NCI-H128 (cell line): ENCODE results near the gene WWOX.
A peak's percentile ranks its signal among the peaks of the same experiment; 100 is the strongest.

Experiments
- DNase-seq: peaks from one replicate; lab custom pipeline; 2025; ENCODE audit not compliant: unreplicated experiment; lab: John Stamatoyannopoulos, UW

The WWOX gene

GRCh38 chr16:78915811-78916345 is 816.4 kb downstream of the WWOX start:
- DNase-seq: no peak

- DNase-seq: no peak
These were observed 817.6 kb downstream of the WWOX start for GRCh38 chr16:78916928-78917545.

- no peak for DNase-seq
These were observed 819.4 kb downstream of the WWOX start for GRCh38 chr16:78918805-78919305.

- no peak for DNase-seq
These were observed 820.4 kb downstream of the WWOX start for GRCh38 chr16:78919852-78920251.

GRCh38 chr16:78920621-78921020 is 821.2 kb downstream of the WWOX start:
- no peak for DNase-seq

GRCh38 chr16:78925083-78925767 is 825.8 kb downstream of the WWOX start:
- DNase-seq: no peak

GRCh38 chr16:78926723-78927210 is 827.3 kb downstream of the WWOX start:
- peak; percentile 63 for DNase-seq

- DNase-seq: no peak
These were observed 828.3 kb downstream of the WWOX start for GRCh38 chr16:78927766-78928165.

GRCh38 chr16:78929841-78930240 is 830.4 kb downstream of the WWOX start:
- no peak for DNase-seq

DNA sequence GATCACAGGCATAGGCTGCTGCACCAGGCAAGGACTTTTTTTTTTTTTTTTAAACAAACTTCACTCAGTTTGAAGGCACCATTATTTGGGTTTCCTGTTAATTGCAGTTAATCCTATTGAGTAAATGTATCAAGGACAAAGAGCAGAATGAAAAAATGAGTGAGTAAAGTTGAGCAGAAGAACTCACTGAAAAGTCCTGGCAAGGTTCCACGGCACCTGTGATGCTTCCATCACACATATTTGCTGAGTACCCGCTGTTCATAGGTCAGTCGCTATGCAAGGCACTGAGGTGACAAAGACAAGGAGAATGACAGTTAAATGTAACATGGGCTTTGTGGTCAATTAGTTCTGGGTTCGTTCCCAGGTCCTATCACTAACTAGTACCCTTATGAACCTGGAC is 831.1 kb downstream of the WWOX start:
- no peak for DNase-seq

DNA sequence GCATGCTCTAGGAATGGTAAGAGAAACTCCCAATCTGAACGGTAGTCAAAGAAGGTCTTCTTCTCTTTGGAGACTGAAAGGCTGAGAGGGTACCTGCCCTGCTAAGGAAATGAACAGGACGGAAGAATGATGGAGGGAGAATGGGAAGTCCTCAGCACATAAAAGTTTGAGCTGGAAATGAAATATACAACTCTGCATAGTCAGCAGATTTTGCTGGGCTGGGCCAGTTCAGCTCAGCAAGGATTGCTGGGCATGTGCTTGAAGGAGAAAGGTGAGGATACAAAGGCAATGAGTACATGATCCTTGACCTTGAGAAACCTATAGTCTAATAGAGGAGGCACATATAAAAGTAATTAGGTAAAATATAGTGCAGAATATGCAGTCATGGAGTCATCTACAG is 831.8 kb downstream of the WWOX start:
- DNase-seq: no peak

GRCh38 chr16:78931678-78932077 is 832.2 kb downstream of the WWOX start:
- DNase-seq: no peak

GRCh38 chr16:78932355-78932943 is 833.0 kb downstream of the WWOX start:
- DNase-seq: no peak

- no peak for DNase-seq
These were observed 836.6 kb downstream of the WWOX start for GRCh38 chr16:78936060-78936459.

GRCh38 chr16:78939597-78939996 is 840.1 kb downstream of the WWOX start:
- no peak for DNase-seq

GRCh38 chr16:78942625-78943245 is 843.3 kb downstream of the WWOX start:
- no peak for DNase-seq

DNA sequence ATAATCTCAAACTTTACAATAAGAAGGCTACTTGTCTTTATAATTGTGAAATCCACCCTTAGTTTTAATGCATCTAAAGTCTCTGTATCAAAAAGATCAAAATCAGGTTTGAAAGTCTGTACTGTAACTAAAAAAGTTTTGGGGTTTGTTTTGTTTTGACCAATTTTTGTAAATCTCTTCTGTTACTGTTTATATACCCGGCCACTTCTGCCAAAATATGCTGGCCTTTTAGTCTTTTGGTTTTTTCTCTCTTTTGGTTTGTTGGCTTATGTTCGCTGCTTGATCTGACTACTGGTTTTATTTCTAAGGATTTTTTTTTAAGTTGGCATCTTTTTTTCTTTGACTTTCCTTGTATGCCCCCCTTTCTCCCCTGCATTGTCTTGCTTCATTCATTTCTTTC is 845.9 kb downstream of the WWOX start:
- DNase-seq: no peak

DNA sequence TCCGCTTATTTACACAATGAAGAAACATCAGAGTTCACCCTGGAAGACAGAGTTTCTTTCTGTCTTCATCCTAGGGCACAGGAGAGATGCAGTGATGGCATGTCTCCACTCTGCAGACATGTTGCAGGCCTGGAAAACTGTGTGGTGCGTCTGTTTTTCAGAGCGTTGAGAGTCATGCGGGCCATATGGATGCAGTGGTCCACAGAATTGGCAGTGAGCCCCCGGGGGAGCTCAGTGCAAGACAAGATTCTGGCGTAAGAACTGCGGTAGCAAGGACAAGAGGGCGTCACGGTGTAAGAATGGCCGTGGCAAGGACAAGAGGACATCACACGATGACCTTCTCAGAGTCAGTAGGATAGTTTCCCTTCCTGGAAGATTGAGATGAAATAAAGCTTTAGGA is 847.1 kb downstream of the WWOX start:
- no peak for DNase-seq

GRCh38 chr16:78950768-78951167 is 851.3 kb downstream of the WWOX start:
- DNase-seq: no peak

DNA sequence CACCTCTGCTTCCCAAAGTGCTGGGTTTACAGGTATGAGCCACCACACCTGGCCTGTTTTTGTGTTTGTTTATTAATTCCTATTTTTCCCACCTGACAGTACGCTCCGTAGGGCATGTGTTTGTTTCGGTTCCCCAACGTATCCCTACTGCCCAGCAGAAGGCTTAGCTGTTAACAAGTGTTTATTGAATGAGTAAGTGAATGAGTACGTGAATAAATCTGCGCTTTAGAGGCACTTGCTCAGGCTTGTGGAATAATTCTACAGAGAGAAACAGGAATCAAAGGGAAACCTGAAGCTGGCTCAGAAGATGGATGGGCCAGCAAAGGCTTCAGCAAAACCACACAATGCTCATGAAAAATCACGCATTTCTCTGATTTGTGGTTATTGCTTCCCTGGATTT is 853.2 kb downstream of the WWOX start:
- DNase-seq: no peak

- no peak for DNase-seq
These were observed 854.1 kb downstream of the WWOX start for GRCh38 chr16:78953526-78953925.
